Measurements from ENCODE around the gene C1orf174.

- TF ChIP-seq CTCF (IDR thresholded peaks at IDR 0.05): no peak
- TF ChIP-seq TCF7L2 (IDR thresholded peaks at IDR 0.05; ENCODE audit: low read depth, low read length): no peak
- TF ChIP-seq POLR2AphosphoS5 (IDR thresholded peaks at IDR 0.05; ENCODE audit: low read depth, low read length): no peak
Observed at GRCh38 chr1:3922851-3923250, 22.8 kb upstream of the C1orf174 start.

Data from Panc1 (cell line).